DMS53 (cell line): ENCODE results near the gene PECR.
"Not testable (repeated sequence)": the region's sequence is repeated elsewhere in the genome, so short reads cannot be mapped to it uniquely, and the experiment has no call there.

ENCODE experiments used
- DNase-seq: peaks from one replicate; lab custom pipeline; 2025; lab: John Stamatoyannopoulos, UW

PECR gene

DNA sequence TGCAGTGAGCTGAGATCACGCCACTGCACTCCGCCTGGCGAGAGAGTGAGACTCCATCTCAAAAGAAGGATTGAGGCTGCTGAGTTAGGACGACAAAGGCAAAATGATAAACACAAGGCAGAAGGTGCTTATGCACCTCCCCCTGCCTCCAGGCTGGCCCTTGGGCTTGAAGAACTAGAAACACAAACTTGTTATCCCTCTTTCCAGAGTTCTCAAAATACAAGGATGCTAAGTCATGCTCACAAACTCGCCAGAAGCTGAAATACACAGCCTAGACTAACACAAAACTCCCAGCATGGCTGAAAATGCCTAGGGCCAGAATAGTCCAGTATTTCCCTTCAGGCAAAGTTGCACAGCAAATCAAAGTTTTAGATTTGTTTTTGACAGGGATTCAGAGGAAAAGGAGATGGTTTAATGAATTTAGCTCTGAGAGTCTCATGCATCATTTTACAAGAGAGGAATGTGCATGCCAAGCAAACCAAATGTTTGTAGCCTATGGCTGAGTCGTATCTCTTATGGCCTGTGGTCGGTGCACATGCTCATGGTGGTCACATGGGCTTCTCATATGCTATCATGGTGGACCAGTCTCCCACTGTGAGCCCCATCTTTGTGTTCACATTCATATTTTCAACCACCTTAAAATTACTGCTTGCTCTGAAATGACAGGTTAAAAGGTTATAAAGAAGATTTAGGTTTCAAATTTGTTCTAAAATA, 52.0 kb downstream of the PECR start:
- DNase-seq: no peak

DNA sequence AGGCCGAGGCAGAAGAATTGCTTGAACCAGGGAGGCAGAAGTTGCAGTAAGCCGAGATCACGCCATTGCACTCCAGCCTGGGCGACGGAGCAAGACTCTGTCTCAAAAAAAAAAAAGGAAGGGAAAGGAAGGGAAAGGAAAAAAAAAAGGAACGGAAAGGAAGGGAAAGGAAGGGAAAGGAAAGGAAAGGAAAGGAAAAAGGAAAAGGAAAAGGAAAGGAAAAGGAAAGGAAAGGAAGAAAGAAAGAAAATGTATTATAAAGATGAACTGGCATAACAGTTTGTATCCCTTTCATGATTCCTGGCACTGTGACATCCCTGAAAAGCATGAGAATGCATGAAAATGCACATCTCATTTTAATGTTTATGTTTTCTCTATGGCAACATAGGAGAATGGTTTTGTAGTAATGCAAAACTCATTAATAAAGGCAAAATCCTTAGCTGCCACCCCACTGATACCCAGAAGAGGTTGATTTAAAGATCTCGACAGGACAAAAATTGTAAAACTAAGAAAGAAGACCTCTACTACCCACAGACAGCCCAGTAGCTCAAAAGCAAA, 56.8 kb downstream of the PECR start:
- DNase-seq: no peak

DNA sequence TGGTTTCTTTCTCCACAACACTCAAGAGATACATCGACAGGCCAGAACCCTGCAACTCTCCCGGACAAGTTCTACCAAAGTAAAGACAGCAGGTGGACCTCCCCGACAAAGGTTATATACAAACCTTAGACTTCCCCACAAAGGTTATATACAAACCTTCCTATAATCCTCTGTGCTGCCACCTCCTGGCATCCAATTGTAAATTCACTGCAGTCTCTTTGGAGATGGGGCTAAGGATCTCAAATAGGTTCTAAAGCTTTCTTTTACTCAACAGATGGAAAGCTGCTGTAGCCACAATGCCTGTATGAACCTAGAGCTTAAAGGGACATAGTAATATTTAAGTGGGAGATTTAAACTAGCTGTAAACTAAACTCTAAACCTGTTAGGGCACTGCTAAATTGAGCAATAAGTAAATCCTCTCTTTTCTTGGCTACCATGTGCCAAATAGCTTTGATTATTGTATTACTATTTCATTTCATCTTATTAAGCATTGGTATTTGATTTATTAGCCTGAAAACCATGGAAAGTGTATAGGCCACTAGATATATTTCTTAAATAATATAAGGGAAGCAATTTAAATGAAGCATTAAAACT, 58.5 kb downstream of the PECR start:
- DNase-seq: peak; percentile 78

DNA sequence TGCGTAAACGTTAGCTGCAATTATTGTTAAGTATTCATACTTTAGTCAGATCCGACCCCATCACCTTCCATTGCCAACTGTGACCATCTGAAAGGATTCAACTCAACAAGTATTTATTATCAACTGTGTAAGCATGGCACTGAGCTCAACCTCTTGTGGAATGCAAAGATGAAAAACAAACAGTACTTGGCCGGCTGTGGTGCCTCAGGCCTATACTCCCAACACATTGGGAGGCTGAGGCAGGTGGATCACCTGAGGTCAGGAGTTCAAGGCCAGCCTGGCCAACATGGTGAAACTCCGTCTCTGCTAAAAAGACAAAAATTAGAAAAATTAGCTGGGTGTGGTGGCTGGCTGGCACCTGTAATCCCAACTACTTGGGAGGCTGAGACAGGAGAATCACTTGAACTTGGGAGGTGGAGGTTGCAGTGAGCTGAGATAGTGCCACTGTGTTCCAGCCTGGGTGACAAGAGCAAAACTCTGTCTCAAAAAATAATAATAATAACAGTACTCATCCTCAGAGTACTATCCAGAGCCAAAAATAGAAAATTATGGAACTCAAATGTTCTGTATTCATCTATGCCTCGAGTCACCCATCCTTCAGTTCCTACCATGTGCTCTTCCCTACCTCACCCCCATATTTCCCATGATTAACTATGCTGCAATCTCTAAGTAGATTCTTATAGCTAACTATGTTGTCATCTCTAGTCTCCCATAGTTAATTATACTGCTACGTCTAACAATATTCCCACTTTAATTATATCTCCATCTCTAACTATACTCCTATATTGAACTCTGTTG, 59.6 kb downstream of the PECR start:
- DNase-seq: no peak

DNA sequence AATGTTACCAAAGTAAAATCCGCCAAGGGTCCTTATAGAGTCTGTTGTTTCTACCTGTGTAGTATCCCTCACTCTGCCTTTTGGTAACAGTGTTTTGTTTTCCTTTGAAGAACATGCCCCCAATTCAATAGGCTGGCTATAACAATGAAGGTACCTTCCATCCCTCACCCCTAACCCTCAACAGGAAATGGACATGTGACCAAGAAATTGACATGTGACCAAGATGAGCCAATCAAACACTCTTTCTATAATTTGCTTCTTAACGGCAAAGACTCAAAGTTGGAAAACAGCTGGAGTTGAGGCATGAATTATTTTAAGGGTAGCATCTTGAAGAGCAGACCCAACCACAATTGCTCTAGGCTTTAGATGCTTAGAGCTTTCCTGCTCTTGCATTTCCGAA, 62.9 kb downstream of the PECR start:
- DNase-seq: no peak

DNA sequence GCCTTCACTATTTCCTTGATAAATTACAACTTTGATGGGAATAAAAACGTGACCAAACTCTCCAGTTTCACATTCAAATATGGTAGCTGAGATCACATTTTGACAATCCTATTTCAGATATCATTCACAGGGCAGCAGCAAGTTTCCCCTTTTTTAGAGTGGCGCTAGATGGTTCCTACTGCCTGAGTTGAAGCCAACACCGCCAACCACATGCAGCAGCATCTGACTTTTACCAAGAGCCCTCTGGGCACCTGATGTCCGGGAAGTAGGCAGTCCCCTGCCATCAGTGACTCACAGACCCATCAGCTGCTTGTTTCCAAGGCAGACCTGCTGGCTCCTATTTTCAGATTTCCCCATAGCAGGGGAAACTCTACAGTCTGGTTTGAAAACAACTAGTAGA, 64.2 kb downstream of the PECR start:
- peak; percentile 49 for DNase-seq

DNA sequence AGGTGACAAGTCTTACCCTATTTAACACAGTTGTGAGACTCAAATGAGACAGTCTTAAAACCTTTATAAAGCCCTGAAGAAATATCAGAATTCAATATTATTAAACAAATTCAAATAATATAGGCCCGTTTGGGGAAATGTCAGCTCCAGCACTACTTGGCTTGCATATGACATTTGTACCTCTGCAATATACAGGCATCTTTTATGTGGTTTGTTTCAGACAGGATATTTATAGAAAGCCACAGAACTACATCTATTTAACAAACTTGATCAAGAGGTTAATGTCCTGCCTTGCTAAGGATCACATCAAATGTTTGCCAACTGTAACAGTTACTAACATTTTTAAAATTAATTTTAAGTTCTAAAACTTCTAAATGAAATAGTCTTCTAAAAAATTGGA, 65.0 kb downstream of the PECR start:
- no peak for DNase-seq

DNA sequence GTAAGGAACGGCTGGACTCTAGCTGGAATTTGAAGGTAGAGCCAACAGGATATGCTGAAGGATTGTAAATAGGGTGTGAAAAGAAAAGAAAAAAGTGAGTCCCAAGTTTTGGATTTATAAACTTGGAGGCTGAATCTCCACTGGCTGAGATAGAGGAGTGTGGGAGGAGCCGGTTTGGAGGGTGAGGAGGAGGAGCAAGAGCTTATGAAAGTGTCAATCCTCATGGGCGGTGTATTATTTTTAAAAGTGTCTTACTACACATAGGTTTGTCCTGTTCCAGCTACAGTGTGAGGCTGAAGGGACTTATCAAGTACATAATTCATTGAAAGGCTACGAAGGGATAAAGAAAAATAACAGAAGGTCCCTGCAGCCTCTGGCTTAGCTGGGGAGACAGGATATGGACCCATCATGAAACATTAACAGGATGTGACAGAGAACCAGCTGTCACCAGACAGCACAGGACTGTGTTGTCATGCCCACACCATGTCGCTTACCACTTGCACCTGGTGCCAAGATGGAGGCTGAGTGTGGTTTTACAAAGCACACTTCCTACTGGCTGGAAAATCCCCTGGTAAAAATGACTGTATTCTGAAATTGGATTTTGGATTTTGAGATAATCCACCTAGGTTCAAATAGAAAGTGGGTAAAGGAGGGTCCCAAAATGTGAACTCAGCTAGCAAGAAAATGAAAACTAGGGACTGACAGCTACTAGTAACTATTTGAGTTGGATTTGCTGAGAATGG, 65.7 kb downstream of the PECR start:
- peak; percentile 92 for DNase-seq

DNA sequence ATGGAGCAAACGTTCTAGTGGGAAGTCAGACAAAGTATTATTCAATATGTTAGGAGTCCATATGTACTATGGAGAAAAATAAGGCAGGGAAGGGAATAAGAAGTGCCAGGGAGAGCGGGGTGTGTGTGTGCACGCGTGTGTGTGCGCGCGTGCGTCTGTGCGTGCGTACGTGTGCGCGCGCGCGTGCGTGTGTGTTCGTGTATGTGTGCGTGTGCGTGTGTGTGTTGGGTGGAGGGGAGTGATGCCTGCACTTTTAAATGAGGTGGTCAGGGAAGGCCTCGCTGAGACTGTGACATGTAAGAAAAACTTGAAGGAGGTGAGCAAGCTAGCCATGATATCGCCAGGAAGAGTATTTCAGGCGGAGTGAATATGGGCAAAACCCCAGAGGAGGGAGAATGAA, 66.6 kb downstream of the PECR start:
- DNase-seq: no peak

DNA sequence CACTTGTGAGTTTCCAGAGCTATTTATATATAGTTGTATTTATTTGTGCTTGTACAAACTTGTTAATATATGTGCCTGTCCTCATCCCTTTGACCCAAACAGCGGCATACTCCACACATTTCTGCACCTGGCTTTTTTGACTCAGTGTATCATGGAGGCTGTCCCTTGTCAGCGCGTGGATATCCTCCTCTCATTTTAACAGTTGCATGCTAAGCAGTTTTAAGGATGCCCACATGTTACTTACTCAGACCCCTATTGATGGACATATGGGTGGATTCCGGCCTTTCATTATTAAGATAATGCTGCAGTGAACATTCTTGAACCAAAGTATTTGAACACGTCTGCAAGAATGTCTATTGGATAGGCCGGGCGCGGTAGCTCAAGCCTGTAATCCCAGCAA, 67.6 kb downstream of the PECR start:
- DNase-seq: no peak

DNA sequence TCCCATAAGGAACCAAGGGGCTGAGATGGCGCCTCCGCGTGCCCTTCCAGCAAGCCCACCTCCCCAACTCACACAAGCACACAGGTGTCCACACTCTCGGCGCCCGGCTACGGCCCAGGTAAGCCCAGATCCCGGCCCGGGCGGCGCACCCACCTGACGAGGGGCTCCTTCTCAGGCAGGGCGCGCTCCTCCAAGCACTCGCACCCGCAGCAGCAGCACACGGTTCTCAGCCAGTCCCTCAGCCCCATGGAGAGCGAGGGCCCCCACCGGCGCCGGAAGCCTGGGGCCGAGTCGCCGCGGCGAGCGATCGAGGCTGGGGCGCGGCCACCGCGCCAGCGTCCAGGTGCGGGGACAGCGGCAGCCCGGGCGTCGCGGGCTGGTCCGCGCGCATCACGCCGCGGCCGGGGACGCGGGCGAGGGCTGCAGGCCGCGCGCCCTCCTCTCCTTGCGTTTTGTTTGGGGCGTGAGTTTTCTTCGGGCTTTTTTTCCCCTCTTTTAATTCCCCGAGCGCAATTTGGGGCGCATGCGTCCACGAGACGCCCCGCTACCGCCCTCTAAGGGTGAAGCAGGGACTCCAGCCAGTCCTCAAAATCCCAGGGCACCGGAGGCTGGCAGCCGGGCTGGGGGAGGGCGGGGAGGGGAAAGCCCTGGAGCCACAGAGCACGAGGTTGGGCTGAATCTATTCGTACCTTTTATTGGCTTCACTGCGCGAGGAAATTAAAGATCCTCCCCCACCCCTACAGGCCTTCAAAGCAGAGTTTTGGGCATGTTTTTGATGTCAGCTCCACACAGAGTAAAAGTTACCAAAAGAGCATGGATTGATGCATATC, 68.3 kb downstream of the PECR start, which contains the start of gene MREG:
Gene MREG, minus strand, starts transcription at position 472 of the 830 bp plus-strand sequence. Its CDS starts 224 bp downstream, at position 248.
- peak; percentile 92 for DNase-seq

DNA sequence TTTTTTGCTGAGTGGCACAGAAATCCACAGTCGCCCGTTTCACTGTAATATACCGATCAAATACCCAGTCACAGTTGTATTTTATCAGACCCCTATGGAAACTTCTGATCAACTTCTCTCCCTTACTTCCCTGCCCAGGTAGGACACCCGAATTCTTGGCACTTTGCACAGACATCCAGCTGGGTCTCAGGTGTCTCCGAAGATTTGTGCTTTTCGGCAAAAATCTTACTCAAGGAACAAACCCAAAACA, 68.9 kb downstream of the PECR start:
- peak; percentile 39 for DNase-seq

DNA sequence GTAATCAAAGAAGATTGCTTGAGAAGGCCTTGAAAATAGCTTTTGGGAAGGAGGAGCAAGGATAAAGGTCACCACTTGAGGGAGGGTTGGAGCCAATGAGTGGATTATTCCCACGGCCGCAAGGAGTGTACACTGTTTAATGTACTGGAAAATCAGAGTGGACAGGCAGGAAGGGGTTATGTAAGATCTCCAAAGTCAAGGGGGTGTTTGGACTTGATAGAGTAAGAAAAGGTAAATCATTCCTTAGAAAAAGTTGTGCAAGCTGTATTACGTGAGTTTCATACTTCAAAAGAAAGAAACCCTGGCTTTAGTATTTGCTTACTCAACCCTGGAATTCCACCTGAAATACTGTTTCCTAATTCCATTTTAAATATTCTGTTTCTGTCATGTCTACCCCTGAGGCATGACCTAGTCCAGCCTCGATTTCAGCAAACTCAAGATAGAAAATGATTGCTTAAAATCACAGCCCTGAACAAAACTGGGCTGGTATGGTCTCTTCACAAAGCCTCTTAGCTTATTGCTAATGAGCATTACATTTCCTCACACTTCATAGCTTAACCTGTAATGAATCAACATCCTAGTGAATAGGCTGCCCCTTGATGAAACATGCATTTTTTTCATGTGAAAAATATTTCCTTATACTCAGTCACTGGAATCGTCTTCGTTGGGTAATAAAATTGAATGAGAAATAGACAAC, 69.3 kb downstream of the PECR start:
- DNase-seq: peak; percentile 32

DNA sequence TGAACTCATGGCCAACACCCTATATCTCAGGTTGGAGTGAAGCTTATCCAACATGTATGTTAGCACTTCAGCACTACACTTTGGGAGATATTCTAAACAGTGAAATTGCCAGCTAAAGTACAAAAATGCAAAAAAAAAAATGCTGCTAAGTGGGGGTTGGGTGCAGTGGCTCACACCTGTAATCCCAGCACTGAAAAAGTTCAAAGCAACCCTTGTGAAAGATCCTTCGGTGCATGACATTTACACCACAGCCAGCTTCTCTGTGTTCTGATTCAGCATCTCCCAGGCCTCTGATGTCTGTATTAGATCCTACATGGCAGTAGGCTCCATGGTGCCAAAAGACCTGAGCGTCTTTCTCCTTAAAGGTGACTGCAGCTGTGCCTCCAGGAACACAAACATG, 72.4 kb downstream of the PECR start:
- DNase-seq: not testable (repeated sequence)

DNA sequence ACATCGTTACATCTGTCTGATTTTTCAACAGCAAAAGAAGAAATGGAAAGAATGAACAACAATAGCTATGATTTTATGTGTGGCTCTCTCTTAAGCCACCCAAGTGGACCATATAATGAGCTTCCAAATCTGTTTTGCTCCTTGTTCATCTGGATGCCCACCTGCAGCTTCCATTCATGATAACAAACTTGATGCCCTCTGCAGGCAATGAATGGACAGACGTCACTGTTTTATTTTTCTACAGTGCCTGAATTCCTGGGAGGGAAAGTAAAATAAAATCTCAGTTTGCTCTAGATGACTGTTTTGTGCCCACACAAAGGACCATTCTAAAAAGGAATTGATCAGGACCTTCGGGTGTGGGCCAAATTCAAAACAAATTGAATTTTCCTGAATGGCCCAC, 73.2 kb downstream of the PECR start:
- no peak for DNase-seq

DNA sequence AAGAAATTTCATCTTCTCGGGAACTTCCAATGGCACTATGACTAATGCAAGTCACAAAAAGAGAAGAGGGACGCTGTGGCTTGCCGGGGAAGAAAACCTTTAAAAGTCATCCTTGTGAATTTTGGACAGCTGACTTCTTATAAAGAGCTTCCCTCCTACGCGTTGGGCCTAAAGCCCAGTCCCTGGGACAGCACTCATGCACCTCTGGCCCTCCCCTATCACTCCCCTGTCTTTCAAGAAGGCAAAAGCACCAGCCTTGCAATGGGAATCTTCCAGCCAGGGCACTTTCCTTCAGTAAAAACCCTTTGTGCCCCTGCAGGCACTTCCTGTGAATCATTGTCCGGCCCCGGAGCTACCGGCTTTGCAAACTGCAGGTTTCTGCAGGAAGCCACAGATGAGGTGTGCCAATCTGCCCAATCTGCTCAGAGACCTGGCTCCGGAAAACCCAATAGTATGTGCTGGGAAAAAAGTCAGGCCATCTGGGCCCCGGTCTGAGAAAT, 75.4 kb downstream of the PECR start:
- no peak for DNase-seq

DNA sequence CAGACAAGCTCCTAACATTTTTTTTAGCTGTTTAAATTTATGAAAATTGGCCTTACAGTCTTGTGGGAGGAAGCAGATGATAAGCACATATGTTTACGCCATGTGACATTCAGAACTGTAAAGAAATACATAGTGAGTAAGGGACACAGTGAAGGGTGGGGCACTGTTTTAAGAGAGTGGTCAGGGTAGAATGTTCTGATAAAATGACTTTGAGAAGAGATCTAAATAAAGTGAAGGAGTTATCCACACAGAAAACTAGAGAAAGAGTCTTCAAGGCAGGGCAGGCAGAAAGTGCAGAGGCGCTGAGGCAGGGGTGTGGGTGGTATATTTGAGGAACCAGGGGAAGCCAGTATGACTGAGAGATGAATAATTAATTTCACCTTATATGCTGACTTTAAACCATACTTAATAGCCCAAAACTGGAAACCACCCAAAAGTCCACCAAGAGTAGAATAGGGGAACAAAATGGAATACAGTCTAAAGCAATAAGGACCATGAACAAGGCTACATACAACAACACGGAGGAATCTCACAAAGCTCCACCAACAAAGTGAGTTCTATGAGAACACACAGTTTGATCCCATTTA, 76.8 kb downstream of the PECR start:
- DNase-seq: no peak

DNA sequence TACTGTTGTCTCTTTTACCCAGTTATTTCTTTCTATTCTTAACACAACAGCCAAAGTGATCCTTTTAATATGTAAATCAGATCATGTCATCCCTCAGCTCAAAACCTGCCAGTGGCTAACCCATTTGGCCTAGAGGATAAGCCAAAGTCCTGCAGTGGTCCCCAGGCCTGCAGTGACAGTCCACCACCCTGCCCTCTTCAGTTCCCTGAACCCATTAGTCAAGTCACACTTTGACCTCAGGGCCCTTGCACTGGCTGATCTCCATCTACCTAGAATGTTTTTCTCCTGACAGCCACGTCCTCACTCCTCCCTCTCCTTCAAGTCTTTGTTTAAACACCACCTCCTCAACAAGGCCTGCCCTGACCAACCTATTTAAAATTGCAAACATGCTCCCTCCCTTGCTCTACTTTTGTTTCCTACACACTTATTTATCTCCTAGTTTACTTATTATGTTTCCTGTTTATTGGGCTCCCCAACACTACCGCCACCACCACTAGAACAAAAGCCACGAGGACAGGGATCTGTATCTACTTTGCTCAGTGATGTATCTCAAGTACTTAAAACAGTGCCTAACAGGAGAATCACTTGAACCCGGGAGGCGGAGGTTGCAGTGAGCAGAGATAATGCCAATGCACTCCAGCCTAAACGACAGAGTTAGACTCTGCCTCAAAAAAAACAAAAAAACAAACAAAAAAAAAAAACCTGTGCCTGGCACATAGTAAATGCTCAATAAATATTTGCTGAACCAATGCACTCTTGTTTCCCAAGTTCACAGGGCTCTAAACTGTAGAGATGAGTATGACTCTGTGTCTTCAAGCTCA, 77.5 kb downstream of the PECR start:
- DNase-seq: no peak

DNA sequence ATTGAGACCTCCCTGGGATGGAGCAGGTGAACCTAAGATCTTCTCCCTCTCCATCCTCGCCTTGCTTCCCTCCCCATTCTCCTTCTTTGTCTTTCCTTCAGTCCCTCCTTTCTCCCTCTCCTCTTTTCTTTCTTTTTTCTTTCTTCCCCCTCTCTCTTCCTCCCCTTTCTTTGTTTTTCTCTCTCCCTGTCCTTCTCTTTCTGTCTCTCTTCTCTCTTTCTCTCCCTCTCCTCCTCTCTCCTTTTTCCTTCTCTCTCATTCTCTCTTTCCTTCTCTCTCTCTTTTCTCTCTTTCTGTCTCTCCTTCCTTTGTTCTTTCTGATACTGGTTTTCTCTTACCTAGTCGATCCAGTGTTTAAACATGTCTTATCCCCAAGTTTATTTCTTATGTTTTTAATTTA, 78.9 kb downstream of the PECR start:
- DNase-seq: no peak
